ENCODE results near the gene PAX6. TPM values are rescaled to one million over a fixed set of nuclear protein-coding genes. Genes with fewer than 3 reads are reported as not detected.

Gene PAX6
- total and polyA plus RNA-seq, 7 donors, result 0.34 to 0.46 TPM; not detected in 5

DNA sequence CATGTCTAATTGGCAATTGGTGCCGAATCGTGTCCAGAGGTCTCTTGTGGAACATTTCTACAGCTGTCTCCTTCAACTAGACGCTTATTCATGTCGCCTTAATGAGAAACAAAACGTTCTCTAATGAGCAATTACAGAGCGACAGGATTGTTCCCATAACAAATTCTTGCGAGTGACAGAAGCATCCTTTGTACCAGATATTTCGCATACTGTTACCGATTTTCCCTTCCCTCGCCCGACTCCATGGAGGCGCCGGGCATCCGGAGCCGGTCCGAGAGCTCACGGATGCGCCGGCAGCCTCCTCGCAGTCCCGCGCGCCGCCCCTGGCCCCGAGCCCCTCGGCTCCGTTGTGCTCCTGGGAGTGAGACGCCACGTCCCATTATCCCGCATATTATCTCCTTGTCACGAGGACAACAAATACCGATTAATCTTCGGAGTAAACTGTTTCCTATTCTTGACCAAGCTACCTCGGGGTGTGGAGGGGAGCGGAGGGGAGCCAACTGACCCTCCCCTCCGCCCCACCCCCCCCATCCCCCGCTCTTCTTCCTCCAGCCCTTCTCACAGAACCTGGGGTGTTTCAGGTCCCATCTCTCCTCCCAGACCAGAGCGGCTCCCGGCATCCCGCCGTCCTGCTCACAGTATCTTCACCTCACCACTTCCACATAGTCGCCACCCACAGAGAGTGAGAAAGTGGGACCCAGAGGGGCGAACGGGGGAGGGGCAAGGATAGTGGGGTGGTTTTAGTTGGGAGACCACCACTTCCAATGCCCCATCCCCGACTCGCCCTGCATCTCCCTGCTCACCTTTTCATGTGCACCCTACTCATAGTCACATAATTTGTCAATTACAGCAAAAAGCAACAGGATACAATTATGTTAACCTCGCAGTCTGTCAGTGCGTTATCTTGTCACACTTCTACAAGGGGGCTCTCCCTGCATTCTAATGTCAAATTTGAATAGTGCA, 11.4 kb downstream of the PAX6 start:
- DNase-seq, result no peak
- Histone ChIP-seq H3K36me3 (no peaks in the 10 kb centered on the region), H3K4me1 (peaks cover 0 to 39% (median 35%) of the 10 kb centered on the region in 4 donors), H3K9me3 (peaks cover 0 to under 1% (median 0%) of the 10 kb centered on the region in 4 donors), H3K4me3 (no peak overlapping the region), H3K27ac (no peak overlapping the region), H3K27me3 (peaks cover 68 to 92% (median 81%) of the 10 kb centered on the region in 3 donors)
- WGBS, 2 donors, result 5 to 16% methylated on average over 48 of the region's 48 CpGs
- intact Hi-C loops (cut with DNase I), result no loop called here
- TF ChIP-seq, protein P1, sequence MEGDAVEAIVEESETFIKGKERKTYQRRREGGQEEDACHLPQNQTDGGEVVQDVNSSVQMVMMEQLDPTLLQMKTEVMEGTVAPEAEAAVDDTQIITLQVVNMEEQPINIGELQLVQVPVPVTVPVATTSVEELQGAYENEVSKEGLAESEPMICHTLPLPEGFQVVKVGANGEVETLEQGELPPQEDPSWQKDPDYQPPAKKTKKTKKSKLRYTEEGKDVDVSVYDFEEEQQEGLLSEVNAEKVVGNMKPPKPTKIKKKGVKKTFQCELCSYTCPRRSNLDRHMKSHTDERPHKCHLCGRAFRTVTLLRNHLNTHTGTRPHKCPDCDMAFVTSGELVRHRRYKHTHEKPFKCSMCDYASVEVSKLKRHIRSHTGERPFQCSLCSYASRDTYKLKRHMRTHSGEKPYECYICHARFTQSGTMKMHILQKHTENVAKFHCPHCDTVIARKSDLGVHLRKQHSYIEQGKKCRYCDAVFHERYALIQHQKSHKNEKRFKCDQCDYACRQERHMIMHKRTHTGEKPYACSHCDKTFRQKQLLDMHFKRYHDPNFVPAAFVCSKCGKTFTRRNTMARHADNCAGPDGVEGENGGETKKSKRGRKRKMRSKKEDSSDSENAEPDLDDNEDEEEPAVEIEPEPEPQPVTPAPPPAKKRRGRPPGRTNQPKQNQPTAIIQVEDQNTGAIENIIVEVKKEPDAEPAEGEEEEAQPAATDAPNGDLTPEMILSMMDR (IDR thresholded peaks at IDR 0.05), result no peak
- TF ChIP-seq POLR2A (IDR thresholded peaks at IDR 0.05), result no peak
- no peak for TF ChIP-seq EP300 (IDR thresholded peaks at IDR 0.05)
- TF ChIP-seq POLR2AphosphoS5 (IDR thresholded peaks at IDR 0.05), result no peak

DNA sequence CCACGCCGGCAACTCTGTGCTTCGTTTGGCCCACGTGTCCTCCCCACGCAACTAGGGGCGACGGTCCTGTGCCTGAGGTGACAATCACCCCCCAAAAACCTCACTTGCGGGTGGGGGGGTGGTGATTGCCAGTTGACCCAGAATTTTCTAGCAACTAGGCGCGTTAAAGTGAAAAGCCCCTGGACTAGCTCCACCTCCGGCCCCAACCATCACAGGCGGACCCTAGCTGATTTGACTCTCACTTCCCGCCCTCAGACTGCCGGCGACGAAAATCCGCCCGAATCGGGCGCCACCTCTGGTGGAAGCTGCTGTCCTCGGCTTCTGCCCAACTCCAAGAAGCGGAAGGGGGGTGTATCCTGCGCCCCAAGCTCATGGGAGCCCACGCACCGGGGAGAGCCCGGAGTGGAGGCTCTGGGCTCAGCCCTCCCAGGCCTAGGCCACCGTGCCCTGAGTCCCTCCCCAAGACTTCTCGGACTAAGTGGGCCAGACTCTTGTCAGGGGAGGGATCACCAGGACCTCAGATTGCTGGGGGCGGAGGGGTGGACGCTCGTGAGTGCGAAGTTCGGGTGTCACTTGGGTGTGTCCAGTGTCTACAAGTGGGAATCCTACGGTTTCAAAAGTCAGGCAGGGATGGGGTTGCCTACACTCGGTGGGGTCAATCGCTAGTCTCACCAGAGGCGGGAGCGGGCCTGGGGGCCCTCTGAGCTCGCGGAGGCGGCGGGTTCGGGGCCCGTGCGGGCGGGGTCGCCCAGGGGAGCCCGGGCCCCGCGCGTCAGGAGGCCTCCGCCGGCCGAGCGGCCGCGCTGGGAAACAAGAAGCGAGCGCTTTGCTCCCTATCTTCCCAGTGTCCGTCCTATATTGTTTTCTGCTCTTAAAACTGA, 12.3 kb downstream of the PAX6 start:
- H3K4me1 ChIP-seq, result peaks cover 0 to 31% (median 27%) of the 10 kb centered on the region in 4 donors
- intact Hi-C loops (cut with DNase I), result no loop called here
- H3K27ac ChIP-seq, result no peak overlapping the region
- peak overlapping the region in 1 of 4 donors; percentile 3 for H3K4me3 ChIP-seq
- no peaks in the 10 kb centered on the region for H3K36me3 ChIP-seq
- H3K27me3 ChIP-seq, result peaks cover 59 to 82% (median 72%) of the 10 kb centered on the region in 3 donors
- no peak for DNase-seq
- TF ChIP-seq POLR2A (IDR thresholded peaks at IDR 0.05) (no peak), EP300 (IDR thresholded peaks at IDR 0.05) (no peak), POLR2AphosphoS5 (IDR thresholded peaks at IDR 0.05) (no peak)
- TF ChIP-seq, protein P1 (IDR thresholded peaks at IDR 0.05), result no peak
- no peaks in the 10 kb centered on the region for H3K9me3 ChIP-seq
- WGBS, 2 donors, result 4 to 6% methylated on average over 60 of the region's 60 CpGs

DNA sequence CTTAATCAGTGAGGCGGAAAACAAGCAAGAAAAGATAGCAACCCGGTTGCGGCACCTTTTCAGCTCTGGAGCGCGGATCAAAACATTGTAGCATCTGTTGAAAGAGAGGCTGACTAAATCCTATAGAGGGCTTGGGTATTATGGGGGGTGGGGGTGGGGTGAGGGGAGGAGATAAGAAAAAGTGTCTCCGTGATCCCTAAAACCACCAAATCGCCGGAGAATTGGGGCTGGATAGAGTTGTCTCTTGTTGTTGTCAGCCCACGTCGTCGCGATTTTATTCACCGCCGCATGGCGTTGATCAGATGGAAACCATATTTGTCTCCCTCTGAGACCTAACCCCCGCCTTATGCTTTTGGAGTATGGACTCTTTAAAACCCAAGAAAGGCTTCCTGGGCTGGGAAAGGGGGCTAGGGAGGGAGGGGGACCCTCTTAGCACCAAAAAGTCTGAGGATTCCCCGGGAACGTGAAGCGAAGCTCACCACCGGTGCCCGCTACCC, 13.0 kb downstream of the PAX6 start:
- no peak for DNase-seq
- intact Hi-C loops (cut with DNase I), result no loop called here

More for the DNA sequence above, 13.0 kb downstream of the PAX6 start:
- H3K4me1 ChIP-seq, result peaks cover 0 to 28% (median 27%) of the 10 kb centered on the region in 4 donors
- 9 to 14% methylated on average over 21 of the region's 21 CpGs for WGBS, 2 donors
- H3K36me3 ChIP-seq, result no peaks in the 10 kb centered on the region
- TF ChIP-seq EP300 (IDR thresholded peaks at IDR 0.05), result no peak
- TF ChIP-seq POLR2AphosphoS5 (IDR thresholded peaks at IDR 0.05), result no peak
- TF ChIP-seq, protein P1 (IDR thresholded peaks at IDR 0.05), result no peak
- TF ChIP-seq POLR2A (IDR thresholded peaks at IDR 0.05), result no peak
- no peaks in the 10 kb centered on the region for H3K9me3 ChIP-seq
- peaks cover 52 to 75% (median 65%) of the 10 kb centered on the region in 3 donors for H3K27me3 ChIP-seq
- peak overlapping the region in 1 of 4 donors; percentile 3 for H3K4me3 ChIP-seq
- no peak overlapping the region for H3K27ac ChIP-seq

All from sigmoid colon (tissue), 7 donors.